ENCODE results near the gene NTHL1.
A peak's percentile ranks its signal among the peaks of the same experiment; 100 is the strongest.
"Not testable (repeated sequence)": the region's sequence is repeated elsewhere in the genome, so short reads cannot be mapped to it uniquely, and the experiment has no call there.

NTHL1 gene

DNA sequence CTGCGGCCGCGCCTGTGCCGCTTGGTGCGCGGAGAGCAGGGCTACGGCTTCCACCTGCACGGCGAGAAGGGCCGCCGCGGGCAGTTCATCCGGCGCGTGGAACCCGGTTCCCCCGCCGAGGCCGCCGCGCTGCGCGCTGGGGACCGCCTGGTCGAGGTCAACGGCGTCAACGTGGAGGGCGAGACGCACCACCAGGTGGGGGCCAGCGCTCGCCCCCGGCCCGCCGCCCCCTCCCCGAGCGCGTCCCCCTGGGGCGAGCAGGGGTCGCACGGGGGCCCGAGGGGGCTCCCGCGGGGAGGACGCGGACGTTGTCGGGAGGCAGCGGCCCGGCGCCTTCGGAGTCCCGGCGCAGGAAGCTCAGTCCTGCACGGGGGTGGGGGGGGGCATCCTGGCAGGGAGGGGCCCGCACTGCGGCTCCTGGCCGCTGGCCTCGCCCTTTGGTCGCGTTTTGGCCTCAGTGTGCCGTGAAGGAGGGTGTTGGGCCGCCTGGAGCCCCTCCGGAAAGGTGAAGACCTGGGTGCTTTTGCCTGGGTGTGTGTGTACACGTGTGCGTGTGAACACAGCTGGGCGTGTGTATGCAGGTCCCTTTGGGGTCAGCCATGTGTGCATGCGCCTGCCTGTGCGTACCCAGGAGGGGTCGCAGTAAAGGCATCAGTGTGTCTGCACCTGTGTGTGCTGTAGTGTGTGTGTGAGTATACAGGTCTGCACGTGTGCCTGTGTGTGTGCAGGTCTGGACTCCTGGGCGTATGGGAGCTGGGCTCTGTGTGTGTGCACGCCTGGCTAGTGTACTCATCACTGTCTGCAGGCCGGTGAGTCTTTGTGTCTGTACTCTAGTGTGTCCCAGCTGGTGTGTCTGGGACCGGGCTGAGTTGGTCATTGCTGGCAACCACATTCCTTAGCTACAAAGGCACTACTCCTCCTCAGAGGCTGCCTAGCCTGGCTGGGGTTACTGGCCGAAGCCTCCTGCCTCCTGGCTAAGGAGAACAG, 20.3 kb downstream of the NTHL1 start:
- no peak for DNase-seq

DNA sequence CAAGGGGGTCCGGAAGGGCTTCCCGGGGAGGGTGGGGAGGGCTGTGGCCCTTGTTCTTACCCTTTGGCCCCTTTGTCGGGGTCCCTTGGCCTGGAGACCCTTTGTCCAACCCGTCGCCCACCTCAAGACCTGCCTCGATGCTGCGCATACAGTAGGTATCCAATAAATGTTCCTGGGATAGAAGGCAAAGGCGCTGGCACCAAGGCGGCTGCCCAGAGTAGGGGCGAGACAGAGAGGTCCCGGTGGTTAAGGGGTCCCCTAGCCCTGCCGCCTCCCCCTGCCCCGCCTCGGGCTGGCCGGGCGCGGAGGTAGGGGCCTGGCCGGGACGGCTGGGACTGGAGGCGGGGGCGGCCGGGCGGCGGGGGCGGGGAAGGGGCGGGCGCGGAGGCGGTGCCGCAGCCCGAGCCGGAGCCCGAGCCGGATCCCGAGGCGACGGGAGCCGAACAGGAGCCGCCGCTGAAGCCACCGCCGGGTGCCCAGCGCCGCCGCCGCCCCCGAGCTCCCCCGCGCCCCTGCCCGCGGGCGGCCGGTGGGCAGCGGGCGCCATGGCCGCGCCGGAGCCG, 21.1 kb downstream of the NTHL1 start, which contains the start of gene NHERF2:
Gene NHERF2 (plus strand): TSS at position 442 of the 563 bp plus-strand sequence. CDS start 104 bp downstream, at position 546.
- DNase-seq = no peak

DNA sequence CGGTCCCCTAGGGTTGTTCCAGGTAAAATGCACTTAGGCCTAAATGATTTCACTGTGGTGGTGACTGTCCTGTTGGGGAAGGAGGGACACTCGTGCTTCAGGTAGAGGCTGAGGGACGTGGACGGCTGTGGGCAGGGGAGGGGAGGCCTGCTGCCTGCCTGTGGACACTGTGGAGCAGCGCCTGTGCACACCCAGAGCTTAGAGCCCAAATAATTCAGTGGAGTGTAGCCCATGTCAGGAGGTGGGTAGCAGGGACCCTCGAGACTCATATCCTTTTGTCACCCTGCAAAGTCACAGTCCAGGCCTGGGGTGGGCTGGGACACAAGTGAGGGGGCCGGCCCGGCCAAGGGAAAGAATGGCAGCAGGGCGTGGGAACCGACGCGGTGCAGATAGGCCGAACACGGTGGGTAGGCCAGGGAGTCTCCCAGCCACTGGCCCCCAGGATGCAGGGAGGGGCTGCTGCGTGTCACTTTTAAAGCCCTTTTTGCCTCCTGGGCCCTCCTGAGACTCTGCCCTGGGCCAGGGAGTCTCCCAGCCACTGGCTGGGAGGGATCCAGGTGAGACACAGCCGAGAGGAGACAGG, 21.7 kb downstream of the NTHL1 start:
- no peak for DNase-seq

DNA sequence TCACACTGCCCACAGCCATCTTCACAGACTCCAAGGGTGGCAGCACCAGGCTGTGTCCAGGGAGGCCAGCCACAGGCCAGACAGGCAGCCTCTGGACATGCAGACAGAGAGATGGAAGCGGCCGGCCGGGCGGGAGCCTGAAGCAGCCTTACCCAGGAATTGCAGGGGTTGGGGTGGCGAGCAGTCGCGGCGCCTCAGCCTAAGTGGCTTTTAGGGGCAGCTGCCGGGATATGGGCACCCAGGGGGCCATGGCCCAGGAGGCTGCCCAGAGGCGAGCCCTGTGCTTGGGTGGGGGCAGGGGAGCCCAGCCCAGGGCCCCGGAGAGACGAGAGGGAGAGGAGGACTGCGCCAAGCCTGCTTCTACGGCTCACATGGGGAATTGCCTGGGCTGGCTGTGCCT, 22.4 kb downstream of the NTHL1 start:
- no peak for DNase-seq

DNA sequence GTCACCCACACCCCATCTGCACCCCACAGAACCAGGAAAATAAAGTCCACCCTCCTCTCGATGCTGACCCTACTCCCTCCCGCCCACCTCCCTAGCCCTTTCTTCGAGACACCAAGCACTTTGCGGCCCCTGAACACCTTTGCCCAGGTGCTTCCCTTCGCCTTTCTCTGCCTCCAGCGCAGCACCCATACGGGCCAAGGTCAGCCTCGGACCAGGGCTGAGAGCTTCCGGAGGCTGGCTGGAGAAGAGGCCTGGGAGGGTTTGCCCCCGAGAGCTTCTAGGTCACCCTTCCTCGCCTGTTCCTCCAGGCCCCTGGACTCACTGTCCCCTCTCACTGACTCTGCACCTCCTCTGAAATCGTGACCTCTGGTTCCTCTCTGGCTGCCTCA, 23.6 kb downstream of the NTHL1 start:
- DNase-seq = no peak

DNA sequence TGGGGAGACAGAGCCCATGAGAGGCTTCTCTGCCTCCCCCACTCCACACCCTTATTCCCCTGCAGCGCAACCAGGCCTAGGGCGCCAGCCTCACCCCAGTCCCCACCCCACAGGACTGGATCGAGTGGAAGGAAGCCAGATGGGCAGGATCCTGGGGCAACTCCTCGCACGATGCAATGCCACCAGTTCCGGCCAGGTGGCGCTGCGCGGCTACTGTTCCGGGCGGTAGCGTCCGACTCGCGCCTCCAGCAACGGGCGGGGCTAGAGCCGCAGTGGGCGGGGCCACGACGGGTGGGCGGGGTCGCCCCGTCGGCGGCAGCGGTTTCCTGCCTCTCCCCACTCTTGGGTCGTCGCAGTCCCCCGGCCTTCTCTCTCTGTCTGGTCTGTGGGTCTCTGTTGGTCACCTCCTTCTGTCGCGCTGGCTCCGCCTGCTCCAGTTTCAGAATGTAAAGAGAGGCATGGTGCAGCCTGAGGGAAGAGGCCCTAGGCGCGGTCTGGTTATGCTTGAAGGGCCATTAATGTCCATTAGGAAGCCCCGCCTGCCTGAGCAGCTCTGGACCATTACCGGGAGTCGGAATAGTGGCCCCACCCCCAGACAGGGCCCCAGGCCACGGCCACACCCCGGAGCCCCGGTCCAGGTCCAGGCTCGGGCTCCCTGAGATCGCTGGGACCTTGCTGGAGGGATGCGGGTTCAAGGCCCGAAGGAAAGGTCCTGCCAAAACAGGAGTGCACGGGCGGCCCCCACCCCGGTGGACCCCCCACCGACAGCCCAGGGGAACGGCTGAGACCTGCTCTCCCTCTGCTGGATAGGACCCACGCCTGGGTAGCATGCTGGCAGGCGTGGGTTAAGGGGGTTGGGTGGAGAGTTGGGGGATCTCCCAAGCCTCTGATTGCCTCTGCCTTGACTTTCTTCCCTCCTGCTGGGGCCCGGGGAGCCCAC, 24.3 kb downstream of the NTHL1 start:
- DNase-seq = peak; percentile 99

DNA sequence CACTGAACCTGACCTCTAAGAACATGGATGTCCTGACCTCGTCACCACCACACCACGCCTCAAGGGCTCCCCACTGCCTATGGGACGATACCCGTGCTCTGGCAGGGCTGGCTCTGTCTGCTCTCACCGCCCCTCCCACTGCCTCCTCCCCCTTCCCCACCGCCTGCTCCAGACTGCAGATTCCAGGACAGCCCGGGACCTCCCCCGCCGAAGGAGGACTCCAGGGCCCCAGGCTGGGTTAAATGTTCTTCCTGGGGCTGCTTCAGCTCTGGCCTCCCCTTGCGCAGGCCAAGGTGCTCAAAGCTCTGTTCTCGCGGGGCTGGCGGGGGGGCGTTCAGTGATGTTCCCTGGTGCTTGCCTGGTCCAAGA, 24.9 kb downstream of the NTHL1 start:
- DNase-seq = no peak

DNA sequence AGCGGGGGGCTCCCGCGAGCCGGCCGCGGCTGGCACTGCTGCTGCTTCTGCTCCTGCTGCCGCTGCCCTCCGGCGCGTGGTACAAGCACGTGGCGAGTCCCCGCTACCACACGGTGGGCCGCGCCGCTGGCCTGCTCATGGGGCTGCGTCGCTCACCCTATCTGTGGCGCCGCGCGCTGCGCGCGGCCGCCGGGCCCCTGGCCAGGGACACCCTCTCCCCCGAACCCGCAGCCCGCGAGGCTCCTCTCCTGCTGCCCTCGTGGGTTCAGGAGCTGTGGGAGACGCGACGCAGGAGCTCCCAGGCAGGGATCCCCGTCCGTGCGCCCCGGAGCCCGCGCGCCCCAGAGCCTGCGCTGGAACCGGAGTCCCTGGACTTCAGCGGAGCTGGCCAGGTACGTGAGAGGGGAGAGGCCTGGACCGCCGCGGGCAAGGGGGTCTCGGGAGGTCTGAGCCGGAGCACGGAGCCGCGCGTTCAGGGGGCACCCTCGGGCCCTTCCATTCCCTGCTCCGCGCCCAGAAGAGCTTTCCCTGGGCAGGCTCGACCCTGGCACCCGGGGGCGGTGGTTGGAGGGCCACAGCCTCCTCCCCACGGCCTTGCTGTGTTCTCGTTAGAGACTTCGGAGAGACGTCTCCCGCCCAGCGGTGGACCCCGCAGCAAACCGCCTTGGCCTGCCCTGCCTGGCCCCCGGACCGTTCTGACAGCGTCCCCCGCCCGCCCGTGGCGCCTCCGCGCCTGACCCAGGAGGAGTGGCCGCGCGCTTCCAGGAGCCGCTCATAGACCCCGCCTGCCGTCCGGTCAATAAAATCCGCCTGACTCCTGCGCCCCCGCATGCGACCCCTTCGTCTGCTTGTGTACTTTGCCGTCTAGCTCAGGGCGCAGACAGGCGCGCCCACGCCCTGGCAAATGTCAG, 27.5 kb downstream of the NTHL1 start:
- DNase-seq = peak in 1 of 2 experiments; percentile 33

DNA sequence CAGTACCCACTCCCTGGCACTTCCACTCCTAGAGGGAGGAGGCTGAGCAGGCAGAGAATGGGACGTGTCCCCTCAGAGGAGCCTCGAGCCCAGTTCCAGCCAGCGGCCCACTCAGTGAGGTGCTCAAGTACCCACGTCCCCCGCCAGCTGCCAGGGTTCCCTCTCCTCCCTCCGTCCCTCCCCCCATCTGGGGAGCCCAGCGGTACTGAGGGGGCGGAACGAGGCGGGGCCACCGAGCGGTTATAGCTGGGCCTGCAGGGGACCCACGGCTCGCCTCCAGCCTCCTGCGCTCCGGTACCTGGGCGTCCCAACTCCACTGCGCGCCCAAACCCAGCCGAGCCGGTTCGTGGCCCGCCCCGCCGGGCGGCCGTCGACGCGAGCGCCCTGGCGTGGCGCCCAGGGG, 28.1 kb downstream of the NTHL1 start, which contains the start of gene NPW:
Gene NPW (plus strand): TSS at position 268 of the 403 bp plus-strand sequence.
- peak; percentile 50 to 62 for DNase-seq

DNA sequence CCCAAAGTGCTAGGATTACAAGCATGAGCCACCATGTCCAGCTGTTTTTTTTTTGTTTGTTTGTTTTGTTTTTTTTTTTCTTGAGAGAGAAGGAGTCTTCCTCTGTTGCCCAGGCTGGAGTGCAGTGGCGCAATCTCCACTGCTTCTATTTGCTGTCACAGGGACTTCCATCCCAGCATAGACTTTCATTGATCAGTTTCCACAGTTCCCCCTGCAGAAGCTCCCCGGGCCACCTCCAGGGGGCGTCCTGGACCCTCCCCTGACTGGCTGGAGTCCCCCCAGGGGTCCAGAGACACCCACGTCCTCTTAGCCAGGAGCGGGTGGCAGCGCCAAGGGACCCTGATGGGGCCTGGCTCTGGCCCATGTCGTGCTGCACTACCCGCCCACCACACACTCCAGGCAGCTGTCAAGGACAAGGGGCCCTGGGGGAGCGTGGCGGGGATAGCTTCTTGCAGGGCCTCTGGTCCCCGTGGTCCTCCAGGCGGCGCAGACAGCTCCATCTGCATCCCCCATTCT, 31.2 kb downstream of the NTHL1 start:
- peak; percentile 49 to 55 for DNase-seq

DNA sequence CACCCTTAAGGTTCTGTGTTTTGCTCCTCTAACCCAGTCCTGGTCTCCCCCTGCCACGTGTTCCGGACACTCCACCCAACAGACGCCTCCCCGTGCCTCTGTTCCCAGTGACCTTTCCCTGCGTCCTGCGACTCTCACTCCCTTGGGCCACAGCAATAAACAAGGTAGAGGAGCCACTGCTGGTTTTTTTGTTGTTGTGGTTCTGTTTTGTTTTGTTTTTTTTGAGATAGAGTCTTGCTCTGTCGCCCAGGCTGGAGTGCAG, 31.8 kb downstream of the NTHL1 start:
- no peak for DNase-seq

DNA sequence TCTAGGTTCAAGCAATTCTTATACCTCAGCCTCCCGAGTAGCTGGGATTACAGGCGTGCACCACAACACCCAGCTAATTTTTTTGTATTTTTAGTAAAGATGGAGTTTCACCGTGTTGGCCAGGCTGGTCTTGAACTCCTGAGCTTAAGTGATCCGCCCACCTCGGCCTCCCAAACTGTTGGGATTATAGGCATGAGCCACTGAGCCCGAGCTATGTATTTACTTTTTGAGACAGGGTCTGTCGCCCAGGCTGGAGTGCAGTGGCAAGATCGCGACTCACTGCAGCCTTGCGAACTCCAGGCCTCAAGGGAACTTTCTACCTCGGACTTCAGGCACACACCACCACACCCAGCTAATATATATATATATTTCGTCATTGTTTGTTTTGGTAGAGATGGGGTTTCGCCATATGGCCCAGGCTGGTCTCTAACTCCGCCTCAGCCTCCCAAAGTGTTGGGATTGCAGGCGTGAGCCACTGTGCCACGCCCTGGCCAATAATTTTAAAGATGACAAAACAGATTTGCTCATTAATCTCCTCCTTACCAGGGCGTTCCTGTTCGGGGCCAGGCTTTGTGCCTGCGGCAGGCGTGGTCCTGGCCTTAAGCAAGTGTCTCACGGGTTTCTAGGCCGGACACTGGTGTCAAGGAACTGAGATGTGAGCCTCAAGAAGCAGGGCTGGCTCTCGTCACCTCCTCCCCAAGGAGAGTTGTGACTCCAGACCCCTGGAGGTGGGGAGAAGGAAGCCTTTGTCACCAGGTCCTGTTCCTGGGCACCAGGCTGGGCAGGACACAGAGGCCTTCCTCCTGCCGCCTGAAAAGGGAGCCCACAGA, 32.3 kb downstream of the NTHL1 start:
- no peak for DNase-seq

DNA sequence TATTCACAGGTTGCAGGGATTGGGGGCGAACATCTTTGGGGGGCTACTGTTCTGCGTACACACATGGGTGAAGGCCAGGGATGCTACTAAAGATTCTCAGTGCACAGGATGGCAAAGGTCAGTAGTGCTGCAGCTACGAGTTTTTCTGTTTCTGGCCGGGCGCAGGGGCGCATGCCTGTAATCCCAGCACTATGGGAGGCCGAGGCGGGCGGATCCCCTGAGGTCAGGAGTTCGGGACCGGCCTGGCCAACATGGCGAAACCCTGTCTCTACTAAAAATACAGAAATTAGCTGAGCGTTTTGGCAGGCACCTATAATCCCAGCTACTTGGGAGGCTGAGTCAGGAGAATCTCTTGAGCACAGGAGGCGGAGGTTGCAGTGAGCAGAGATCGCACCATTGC, 34.1 kb downstream of the NTHL1 start:
- no peak for DNase-seq

DNA sequence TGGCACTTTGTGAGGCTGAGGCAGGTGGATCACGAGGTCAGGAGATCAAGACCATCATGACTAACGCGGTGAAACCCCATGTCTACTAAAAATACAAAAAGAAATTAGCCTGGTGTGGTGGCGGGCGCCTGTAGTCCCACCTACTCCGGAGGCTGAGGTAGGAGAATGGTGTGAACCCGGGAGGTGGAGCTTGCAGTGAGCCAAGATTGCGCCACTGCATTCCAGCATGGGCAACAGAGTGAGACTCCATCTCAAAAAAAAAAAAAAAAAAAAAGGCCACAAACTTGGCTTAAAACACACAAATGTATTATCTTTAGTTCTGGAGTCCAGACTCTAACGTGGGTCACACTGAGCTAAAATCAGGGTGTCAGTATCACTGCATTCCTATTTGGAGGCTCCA, 35.9 kb downstream of the NTHL1 start:
- not testable (repeated sequence) for DNase-seq

DNA sequence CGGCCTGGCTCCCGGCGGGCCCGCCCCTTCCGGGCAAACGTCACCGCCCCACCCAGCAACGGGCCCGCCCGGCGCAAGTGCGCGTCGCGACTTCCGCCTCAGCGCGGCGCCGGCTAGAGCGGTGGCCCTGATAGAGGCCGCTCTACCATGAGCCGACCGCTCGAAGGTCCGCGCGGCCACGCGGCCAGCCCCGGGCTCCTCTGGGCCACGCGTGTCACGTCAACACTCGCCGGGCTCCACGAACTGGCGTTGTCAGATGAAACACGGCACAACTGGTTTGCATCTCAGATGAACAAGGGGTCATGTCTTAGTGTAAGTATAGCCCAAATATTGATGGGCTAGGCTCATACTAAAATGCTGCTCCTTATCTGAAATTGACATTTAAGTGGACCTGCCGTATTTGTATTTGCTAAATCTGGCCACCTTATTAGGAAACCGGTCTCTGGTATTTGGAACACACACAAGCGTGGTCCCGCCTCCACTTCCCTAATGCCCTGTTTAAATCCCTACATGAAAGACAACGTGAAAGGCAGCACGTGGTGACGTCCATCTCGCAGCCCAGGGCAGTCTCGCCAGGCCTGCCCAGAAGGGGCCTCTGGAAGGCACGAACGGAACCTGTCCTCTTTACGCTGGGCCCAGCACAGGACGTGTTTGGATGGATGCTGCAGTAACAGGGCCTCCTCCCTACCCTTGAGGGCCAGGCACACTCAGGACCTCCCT, 37.7 kb downstream of the NTHL1 start, which contains the start of gene ZNF598:
Gene ZNF598 (minus strand): TSS at position 31 of the 720 bp plus-strand sequence.
- peak; percentile 83 to 86 for DNase-seq

DNA sequence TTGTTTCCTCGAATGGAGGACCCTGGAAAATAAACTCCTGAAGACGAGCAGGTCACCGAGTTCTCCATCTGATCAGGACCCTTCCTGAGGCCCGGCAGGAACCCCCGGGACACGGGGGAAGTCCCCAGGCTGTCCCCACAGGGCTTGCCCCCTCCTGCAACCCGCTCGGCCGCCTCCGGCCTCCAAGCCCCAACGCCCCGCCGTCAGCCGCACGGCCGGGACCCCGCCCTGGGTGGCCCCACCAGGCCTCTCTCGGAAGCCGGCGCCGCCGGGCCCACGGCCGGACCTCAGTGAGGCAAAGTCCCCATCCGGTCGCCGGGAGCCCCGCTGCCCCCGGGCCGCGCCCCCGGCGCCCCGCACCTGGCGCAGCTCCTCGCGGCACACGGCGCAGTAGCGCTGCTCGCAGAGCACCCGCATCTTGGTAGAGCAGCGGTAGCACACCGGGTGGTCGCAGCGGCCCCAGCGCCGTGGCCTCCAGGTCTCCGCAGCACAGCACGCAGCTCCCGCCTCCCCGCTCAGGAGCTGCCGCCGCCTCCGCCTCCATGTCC, 38.4 kb downstream of the NTHL1 start:
- peak in 1 of 2 experiments; percentile 57 for DNase-seq

DNA sequence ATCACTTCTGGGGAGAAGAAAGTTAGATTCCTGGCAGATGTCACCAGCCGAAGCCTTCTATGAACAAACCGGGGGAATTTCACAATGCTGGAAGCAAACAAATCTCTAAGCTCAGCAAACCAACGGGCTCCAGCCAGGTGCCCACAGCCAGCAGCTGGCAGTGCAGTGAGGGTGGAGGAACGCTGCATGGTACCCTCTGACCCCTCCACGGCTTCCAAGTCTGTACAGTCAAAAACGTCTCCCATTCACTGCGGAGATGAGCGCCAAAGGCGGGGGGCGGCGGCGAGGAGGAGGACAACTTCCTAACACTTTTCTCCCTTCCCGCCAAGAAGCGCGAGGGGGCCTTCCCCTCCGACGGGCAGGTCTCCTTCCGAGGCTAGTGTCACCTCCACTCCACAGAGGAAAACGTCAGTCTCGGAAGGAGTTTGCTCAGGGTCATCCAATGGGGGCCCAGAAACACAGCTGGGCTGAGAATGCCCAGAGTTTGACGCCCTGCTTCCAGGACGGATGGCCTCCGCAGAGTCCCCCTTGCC, 38.9 kb downstream of the NTHL1 start:
- DNase-seq = peak; percentile 67 to 69

DNA sequence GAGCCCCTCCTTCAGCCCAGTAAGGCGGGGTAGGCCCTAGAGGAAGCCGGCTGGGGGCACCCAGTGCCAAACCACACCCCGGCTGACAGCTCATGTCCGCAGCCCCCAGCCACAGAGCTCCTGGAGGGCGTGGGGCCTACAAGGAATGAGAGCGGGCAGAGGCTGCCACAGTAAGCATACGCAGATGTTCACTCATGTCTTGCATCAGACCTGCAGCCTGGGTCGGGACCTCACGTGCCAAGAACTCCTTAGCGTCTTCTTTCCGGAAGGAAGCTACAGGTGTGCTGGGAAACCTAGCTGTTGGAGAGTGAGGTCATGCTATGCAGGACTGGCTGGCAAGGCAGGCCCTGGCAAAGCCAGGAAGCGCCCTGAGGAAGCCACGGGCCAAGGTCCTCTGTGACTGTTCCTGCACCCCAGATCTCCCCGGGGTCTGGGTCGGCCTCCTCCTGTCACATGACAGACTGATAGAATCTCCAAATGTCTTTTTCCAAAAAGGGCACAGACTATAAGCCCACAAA, 39.6 kb downstream of the NTHL1 start:
- peak; percentile 50 to 57 for DNase-seq

All from activated T-cell treated with anti-CD3 and anti-CD28 coated beads, Interleukin-2, amount 50 U/mL, for 48 hours (primary cell).